ENCODE results near the gene IFNAR2. TPM values are rescaled to one million over a fixed set of nuclear protein-coding genes. Genes with fewer than 3 reads are reported as not detected.

Gene IFNAR2
- total and polyA plus RNA-seq, 4 experiments from 2014 or later: 76.5 to 81.1 (median 77.8) TPM

DNA sequence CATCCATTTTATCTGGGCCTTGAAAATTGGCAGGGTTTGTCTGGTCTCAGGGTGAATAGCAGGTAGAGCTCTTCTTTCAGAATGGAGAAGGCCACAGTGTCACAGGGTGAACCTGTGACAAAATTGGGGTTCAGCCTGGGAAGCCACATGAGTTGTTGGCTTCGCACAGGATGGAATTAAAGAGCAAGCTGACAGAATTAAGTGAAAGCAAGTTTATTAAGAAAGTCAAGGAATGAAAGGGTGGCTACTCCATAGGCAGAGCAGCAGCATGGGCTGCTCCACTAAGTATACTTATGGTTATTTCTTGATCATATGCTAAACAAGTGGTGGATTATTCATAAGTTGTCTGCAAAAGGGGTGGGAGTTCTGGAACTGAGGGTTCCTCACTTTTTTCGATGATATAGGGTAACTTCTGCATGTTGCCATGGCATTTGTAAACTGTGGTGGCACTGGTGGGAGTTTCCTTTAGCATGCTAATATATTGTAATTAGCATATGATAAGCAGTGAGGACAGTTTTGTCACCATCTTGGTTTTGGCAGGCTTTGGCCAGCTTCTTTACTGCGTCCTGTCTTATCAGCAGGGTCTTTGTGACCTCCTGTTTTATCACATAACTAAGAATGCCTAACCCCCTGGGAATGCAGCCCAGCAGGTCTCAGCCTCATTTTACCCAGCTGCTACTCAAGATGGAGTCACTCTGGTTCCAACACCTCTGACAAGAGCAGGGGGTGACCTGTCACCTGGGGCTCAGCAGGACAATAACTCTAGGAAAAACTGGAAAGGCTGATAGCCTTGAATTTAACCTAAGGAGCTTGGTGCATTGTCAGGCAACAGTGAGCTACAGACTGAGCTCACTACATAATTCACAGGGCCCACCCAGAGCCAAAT lies 5.1 kb downstream of the IFNAR2 start:
- Histone ChIP-seq H3K27me3 (ENCODE audit: insufficient read depth, low read length) (no peaks in the 10 kb centered on the region), H3K9me3 (ENCODE audit: control insufficient read depth in 1 of 2, low read length in 2 of 2) (no peaks in the 10 kb centered on the region), H3K27ac (ENCODE audit: low read depth, low read length) (peak overlapping the region; percentile 5), H3K4me3 (ENCODE audit: low read length in 2 of 2) (no peak overlapping the region), H3K4me1 (ENCODE audit: insufficient read depth, low read length) (peaks cover 79% of the 10 kb centered on the region), H3K36me3 (ENCODE audit: insufficient read depth, low read length) (no peaks in the 10 kb centered on the region)
- Mint-ChIP-seq H3K27ac (peak overlapping the region; percentile 63 to 91 (median 86)), H3K4me1 (peaks cover 60 to 87% (median 73%) of the 10 kb centered on the region in 4 donors), H3K9me3 (no peaks in the 10 kb centered on the region), H3K4me3 (peak overlapping the region in 7 of 8 donors; percentile 4 to 85 (median 60)), H3K36me3 (peaks cover 16 to 41% of the 10 kb centered on the region in 2 donors), H3K27me3 (no peaks in the 10 kb centered on the region)
- DNase-seq: no peak
- POLR2A ChIA-PET (ENCODE audit: partially characterized antibody): interaction anchor here (1.4 to 1.8 kb wide), 2 partner anchors 10 to 32 kb away, joined by 6 to 7 read pairs; partner anchors contain the start of gene IL10RB
- intact Hi-C loops (cut with micrococcal nuclease): loop anchor here (5.0 kb wide), 1 partner anchor 87 kb away; the partner anchor contains the start of gene IFNAR1
- CTCF ChIA-PET (ENCODE audit: partially characterized antibody): interaction anchor here (0.5 to 1.3 kb wide), 5 partner anchors 30 to 348 kb away, joined by 3 to 6 read pairs (median 4); partner anchors contain the start of gene IL10RB

DNA sequence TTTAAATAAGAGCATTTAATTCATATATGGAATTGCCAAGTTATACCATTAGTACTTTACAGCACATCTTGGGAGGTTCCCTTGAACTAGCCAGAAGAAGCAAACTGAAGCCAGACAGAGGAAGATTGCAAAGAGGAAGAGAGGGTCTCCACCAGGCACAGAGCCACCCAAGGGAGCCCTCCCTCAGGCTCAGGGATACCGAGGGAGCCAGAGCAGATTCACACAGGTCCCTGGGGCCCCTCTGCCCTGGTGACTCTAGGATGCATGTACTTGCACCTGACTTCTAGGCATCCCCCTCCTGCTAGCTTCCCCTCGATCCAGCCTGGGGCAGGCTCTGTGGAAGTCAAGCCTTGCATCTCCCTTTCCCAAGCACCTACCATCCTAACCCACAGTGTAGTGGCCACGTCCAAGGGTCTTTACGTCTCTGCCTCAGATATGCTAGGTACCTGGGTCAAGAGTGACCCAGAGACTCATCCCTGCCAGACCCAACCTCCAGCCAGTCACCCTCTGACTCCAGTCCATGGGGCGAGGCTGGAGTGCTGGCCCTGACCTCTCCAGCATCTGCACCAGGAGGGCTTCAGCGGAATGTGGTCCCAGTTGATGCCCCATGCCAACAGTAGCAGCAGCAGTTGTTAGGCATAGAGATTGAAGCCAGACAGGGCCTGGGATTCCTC lies 6.4 kb downstream of the IFNAR2 start:
- intact Hi-C loops (cut with micrococcal nuclease): no loop called here
- Histone ChIP-seq H3K27ac (ENCODE audit: low read depth, low read length) (peak overlapping the region; percentile 6), H3K4me3 (ENCODE audit: low read length in 2 of 2) (no peak overlapping the region), H3K36me3 (ENCODE audit: insufficient read depth, low read length) (no peaks in the 10 kb centered on the region), H3K9me3 (ENCODE audit: control insufficient read depth in 1 of 2, low read length in 2 of 2) (no peaks in the 10 kb centered on the region), H3K4me1 (ENCODE audit: insufficient read depth, low read length) (peaks cover 92% of the 10 kb centered on the region), H3K27me3 (ENCODE audit: insufficient read depth, low read length) (no peaks in the 10 kb centered on the region)
- no peak for DNase-seq
- Mint-ChIP-seq H3K9me3 (no peaks in the 10 kb centered on the region), H3K4me1 (peaks cover 68 to 96% (median 83%) of the 10 kb centered on the region in 4 donors), H3K4me3 (peak overlapping the region in 3 of 8 donors; percentile 57 to 74 (median 74)), H3K27me3 (no peaks in the 10 kb centered on the region), H3K27ac (peak overlapping the region; percentile 42 to 93 (median 88)), H3K36me3 (peaks cover 16 to 36% of the 10 kb centered on the region in 2 donors)
- ChIA-PET POLR2A (ENCODE audit: partially characterized antibody) (interaction anchor here (2.1 kb wide), 1 partner anchor 8 kb away, joined by 11 read pairs; no protein-coding TSS in a partner anchor), CTCF (ENCODE audit: partially characterized antibody) (interaction anchor here (0.8 to 1.1 kb wide), 3 partner anchors 15 to 139 kb away, joined by 3 to 4 read pairs (median 3); no protein-coding TSS in a partner anchor)

DNA sequence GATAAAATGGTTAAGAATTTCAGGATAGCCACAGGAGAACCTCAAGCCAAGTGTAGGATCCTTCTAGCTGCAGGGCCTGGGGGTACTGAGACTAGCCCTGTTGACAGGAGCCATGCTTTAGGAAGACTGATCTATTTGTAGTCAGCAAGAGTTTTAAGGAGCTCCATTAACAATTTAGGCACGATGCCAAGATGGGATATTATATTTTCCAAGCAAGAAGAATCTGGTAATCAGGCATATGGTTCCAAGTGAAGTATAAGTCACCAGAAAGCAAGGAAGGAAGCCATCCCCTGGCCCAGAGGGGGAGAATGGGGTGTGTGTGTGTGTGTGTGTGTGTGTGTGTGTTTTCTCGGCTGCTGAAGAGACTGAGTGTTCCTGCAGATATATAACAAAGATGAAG lies 7.0 kb downstream of the IFNAR2 start:
- Histone ChIP-seq H3K4me3 (ENCODE audit: low read length in 2 of 2) (no peak overlapping the region), H3K4me1 (ENCODE audit: insufficient read depth, low read length) (peaks cover 96% of the 10 kb centered on the region), H3K36me3 (ENCODE audit: insufficient read depth, low read length) (no peaks in the 10 kb centered on the region), H3K9me3 (ENCODE audit: control insufficient read depth in 1 of 2, low read length in 2 of 2) (no peaks in the 10 kb centered on the region), H3K27me3 (ENCODE audit: insufficient read depth, low read length) (no peaks in the 10 kb centered on the region), H3K27ac (ENCODE audit: low read depth, low read length) (no peak overlapping the region)
- POLR2A ChIA-PET (ENCODE audit: partially characterized antibody): interaction anchor here (0.7 to 2.2 kb wide), 3 partner anchors 8 to 88 kb away, joined by 3 to 13 read pairs (median 11); partner anchors contain the start of gene IFNAR1
- H3K36me3 Mint-ChIP-seq: peaks cover 16 to 33% of the 10 kb centered on the region in 2 donors
- peak overlapping the region; percentile 14 to 93 (median 88) for H3K27ac Mint-ChIP-seq
- CTCF ChIA-PET (ENCODE audit: partially characterized antibody): interaction anchor here (0.8 to 4.6 kb wide), 4 partner anchors 14 to 139 kb away, joined by 3 to 25 read pairs (median 4); no protein-coding TSS in a partner anchor
- peaks cover 71 to 98% (median 85%) of the 10 kb centered on the region in 4 donors for H3K4me1 Mint-ChIP-seq
- intact Hi-C loops (cut with micrococcal nuclease): no loop called here
- no peaks in the 10 kb centered on the region for H3K9me3 Mint-ChIP-seq
- peak overlapping the region in 6 of 8 donors; percentile 21 to 74 (median 44) for H3K4me3 Mint-ChIP-seq
- no peak for DNase-seq
- no peaks in the 10 kb centered on the region for H3K27me3 Mint-ChIP-seq

DNA sequence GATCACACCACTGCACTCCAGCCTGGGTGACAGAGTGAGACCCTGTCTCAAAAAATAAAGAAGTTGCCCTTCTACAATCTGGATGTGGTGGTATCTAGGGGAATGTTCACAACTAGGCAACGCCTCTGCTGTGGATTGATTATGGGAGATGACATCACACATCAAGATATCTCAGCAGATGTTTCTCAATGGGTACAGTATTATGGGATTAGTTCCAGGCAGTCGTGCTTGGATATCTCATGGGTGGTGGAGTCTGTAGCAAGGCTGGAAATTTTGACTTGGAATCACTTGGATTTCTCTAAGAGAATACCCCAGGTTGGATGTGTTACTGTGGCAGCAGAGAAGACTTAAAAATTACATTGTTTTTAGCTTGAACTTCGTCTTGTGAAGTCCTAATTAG lies 7.7 kb downstream of the IFNAR2 start:
- Histone ChIP-seq H3K4me1 (ENCODE audit: insufficient read depth, low read length) (peaks cover 95% of the 10 kb centered on the region), H3K36me3 (ENCODE audit: insufficient read depth, low read length) (no peaks in the 10 kb centered on the region), H3K4me3 (ENCODE audit: low read length in 2 of 2) (no peak overlapping the region), H3K27ac (ENCODE audit: low read depth, low read length) (peak overlapping the region; percentile 60), H3K27me3 (ENCODE audit: insufficient read depth, low read length) (no peaks in the 10 kb centered on the region), H3K9me3 (ENCODE audit: control insufficient read depth in 1 of 2, low read length in 2 of 2) (no peaks in the 10 kb centered on the region)
- H3K9me3 Mint-ChIP-seq: no peaks in the 10 kb centered on the region
- intact Hi-C loops (cut with micrococcal nuclease): no loop called here
- no peak for DNase-seq
- peak overlapping the region; percentile 65 to 94 (median 88) for H3K27ac Mint-ChIP-seq
- POLR2A ChIA-PET (ENCODE audit: partially characterized antibody): interaction anchor here (1.0 to 2.2 kb wide), 7 partner anchors 9 to 87 kb away, joined by 3 to 13 read pairs (median 5); partner anchors contain the start of genes IFNAR1 and IL10RB
- CTCF ChIA-PET (ENCODE audit: partially characterized antibody): interaction anchor here (1.0 to 4.6 kb wide), 4 partner anchors 9 to 124 kb away, joined by 3 to 25 read pairs (median 4); no protein-coding TSS in a partner anchor
- peaks cover 70 to 97% (median 84%) of the 10 kb centered on the region in 4 donors for H3K4me1 Mint-ChIP-seq
- peaks cover 21 to 35% of the 10 kb centered on the region in 2 donors for H3K36me3 Mint-ChIP-seq
- H3K4me3 Mint-ChIP-seq: peak overlapping the region in 7 of 8 donors; percentile 40 to 77 (median 65)
- H3K27me3 Mint-ChIP-seq: no peaks in the 10 kb centered on the region

DNA sequence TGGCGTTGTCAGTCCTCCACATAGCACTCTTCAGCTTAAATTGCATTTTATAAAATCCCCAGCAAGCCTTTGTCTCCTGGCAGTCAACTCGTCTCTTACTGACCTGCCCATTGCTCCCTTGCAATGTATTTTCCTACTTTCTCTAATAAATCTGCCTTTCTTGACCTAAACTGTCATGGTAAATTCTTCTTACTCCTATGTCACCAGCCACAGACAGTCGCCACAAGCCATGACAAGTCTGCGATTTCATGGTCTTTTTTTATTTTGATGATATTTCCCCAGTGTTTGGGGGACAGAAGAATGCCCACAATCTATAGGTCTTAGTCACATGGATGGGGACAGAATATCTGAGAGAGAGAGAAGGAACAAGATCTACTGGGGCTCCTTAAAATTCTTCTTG lies 8.4 kb downstream of the IFNAR2 start:
- Mint-ChIP-seq H3K36me3 (peaks cover 14 to 29% of the 10 kb centered on the region in 2 donors), H3K4me3 (peak overlapping the region; percentile 64 to 79 (median 69)), H3K27me3 (no peaks in the 10 kb centered on the region), H3K27ac (peak overlapping the region; percentile 65 to 94 (median 88)), H3K4me1 (peaks cover 65 to 92% (median 78%) of the 10 kb centered on the region in 4 donors), H3K9me3 (no peaks in the 10 kb centered on the region)
- ChIA-PET POLR2A (ENCODE audit: partially characterized antibody) (interaction anchor here (0.7 to 2.3 kb wide), 14 partner anchors 9 to 626 kb away, joined by 3 to 14 read pairs (median 4); partner anchors contain the start of genes CFAP298, IFNAR1, IL10RB and TMEM50B), CTCF (ENCODE audit: partially characterized antibody) (interaction anchor here (0.7 to 4.6 kb wide), 8 partner anchors 9 to 123 kb away, joined by 3 to 25 read pairs (median 4); partner anchors contain the start of gene IL10RB)
- intact Hi-C loops (cut with micrococcal nuclease): loop anchor here (1.0 to 2.0 kb wide), 2 partner anchors 8 to 39 kb away; no protein-coding TSS in a partner anchor
- no peaks in the 10 kb centered on the region for H3K36me3 ChIP-seq (ENCODE audit: insufficient read depth, low read length)
- H3K4me3 ChIP-seq (ENCODE audit: low read length in 2 of 2): peak overlapping the region in 1 of 2 donors; percentile 12
- H3K9me3 ChIP-seq (ENCODE audit: control insufficient read depth in 1 of 2, low read length in 2 of 2): no peaks in the 10 kb centered on the region
- H3K4me1 ChIP-seq (ENCODE audit: insufficient read depth, low read length): peaks cover 93% of the 10 kb centered on the region
- H3K27ac ChIP-seq (ENCODE audit: low read depth, low read length): peak overlapping the region; percentile 60
- no peaks in the 10 kb centered on the region for H3K27me3 ChIP-seq (ENCODE audit: insufficient read depth, low read length)
- no peak for DNase-seq

DNA sequence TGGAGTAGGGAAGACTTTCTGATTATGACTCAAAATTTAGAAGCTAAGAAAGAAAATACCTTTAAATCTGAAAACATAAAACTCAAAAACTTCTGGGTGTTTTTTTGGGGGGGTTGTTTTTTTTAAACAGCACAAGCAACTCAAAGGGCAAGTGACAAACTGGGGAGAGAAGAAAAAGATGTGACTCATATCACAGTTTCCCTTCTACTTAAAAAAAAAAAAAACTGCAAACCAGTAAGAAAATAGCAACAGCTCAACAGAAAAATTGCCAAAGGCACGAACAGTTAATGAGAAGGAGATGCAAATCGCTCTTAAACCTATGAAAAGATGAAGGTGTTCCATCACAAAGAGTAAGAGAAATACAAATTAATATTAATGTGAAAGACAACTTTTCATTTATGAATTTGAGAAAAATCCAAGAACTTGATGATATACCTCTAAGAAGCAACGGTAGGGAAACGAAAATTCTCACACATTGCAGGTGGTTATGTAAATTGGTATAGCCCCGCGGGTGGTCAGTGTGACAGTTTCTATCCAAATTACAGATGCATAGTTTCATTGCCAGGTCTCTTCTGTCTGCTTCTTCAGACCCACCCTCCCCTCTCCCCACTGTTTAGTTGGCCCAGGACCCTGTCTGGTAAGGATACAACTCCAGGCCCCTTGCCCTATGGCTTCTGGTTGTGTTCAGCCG lies 9.0 kb downstream of the IFNAR2 start:
- H3K4me3 Mint-ChIP-seq: peak overlapping the region; percentile 64 to 79 (median 70)
- H3K4me3 ChIP-seq (ENCODE audit: low read length in 2 of 2): peak overlapping the region in 1 of 2 donors; percentile 40
- H3K36me3 Mint-ChIP-seq: peaks cover 17 to 34% of the 10 kb centered on the region in 2 donors
- H3K9me3 ChIP-seq (ENCODE audit: control insufficient read depth in 1 of 2, low read length in 2 of 2): no peaks in the 10 kb centered on the region
- ChIA-PET POLR2A (ENCODE audit: partially characterized antibody) (interaction anchor here (0.6 to 2.3 kb wide), 20 partner anchors 9 to 627 kb away, joined by 3 to 14 read pairs (median 4); partner anchors contain the start of genes CFAP298, IFNAR1, IL10RB and TMEM50B), CTCF (ENCODE audit: partially characterized antibody) (interaction anchor here (0.7 to 4.6 kb wide), 8 partner anchors 21 to 123 kb away, joined by 3 to 25 read pairs (median 3); partner anchors contain the start of gene IL10RB)
- peak in 4 of 5 donors; percentile 22 to 43 (median 24) for DNase-seq
- no peaks in the 10 kb centered on the region for H3K36me3 ChIP-seq (ENCODE audit: insufficient read depth, low read length)
- H3K27me3 Mint-ChIP-seq: no peaks in the 10 kb centered on the region
- no peaks in the 10 kb centered on the region for H3K9me3 Mint-ChIP-seq
- no peaks in the 10 kb centered on the region for H3K27me3 ChIP-seq (ENCODE audit: insufficient read depth, low read length)
- H3K27ac ChIP-seq (ENCODE audit: low read depth, low read length): peak overlapping the region; percentile 60
- peaks cover 93% of the 10 kb centered on the region for H3K4me1 ChIP-seq (ENCODE audit: insufficient read depth, low read length)
- intact Hi-C loops (cut with micrococcal nuclease): loop anchor here (1.0 to 2.0 kb wide), 2 partner anchors 8 to 40 kb away; no protein-coding TSS in a partner anchor
- peak overlapping the region; percentile 65 to 94 (median 88) for H3K27ac Mint-ChIP-seq
- H3K4me1 Mint-ChIP-seq: peaks cover 66 to 92% (median 78%) of the 10 kb centered on the region in 4 donors

Measured in CD4-positive, alpha-beta memory T cell (primary cell).